A673 (cell line): Measurements from ENCODE around the gene ZDHHC11. TPM values are rescaled to one million over a fixed set of nuclear protein-coding genes. Genes with fewer than 3 reads are reported as not detected.

ENCODE experiments used
- BruUV-seq: library from RNA; stranded (reverse); fragments of 400-500 nt; replicated peaks from 2 replicates; lab custom pipeline; 2021; lab: Mats Ljungman, UMichigan
- CTCF ChIA-PET: fragments of 300-600 bp; sonication (Branson Sonifier 250); formaldehyde crosslinking; loops from one replicate; lab custom pipeline; 2022; ENCODE audit warnings: antibody characterized with exemption; lab: Charles Lee
- POLR2A ChIA-PET: fragments of 300-600 bp; sonication (Branson Sonifier 250); formaldehyde crosslinking; loops from one replicate; lab custom pipeline; 2022; ENCODE audit warnings: antibody characterized with exemption; ENCODE audit not compliant: low non-redundant PET; lab: Charles Lee
- DNase-seq: peaks from one replicate; pipeline ENCODE4 v3.0.0-alpha.2; 2015; ENCODE audit warnings: low spot score
- H3K27ac ChIP-seq: fragments of 200-600 bp; sonication (generic); 2 replicates; pipeline ENCODE4 v1.5.1; 2016; ENCODE audit warnings: mixed run types, low read depth, mild to moderate bottlenecking, mixed read lengths, antibody characterized with exemption, low read length; ENCODE audit not compliant: poor library complexity, severe bottlenecking
- H3K27me3 ChIP-seq: fragments of 200-600 bp; sonication (generic); replicated peaks from 2 replicates; pipeline ENCODE4 v1.6.1; 2017; ENCODE audit warnings: mixed run types, low read depth, mild to moderate bottlenecking, mixed read lengths, antibody characterized with exemption, low read length; ENCODE audit not compliant: insufficient read depth, poor library complexity
- H3K36me3 ChIP-seq: fragments of 200-600 bp; sonication (generic); 2 replicates; pipeline ENCODE4 v1.6.1; 2016; ENCODE audit warnings: mixed run types, mild to moderate bottlenecking, mixed read lengths, antibody characterized with exemption, low read length; ENCODE audit not compliant: insufficient read depth, poor library complexity, severe bottlenecking
- H3K4me1 ChIP-seq: fragments of 200-600 bp; sonication (generic); 2 replicates; pipeline ENCODE4 v1.6.1; 2017; ENCODE audit warnings: mixed run types, mild to moderate bottlenecking, mixed read lengths, antibody characterized with exemption, low read length; ENCODE audit not compliant: insufficient read depth, poor library complexity, severe bottlenecking
- H3K4me3 ChIP-seq: fragments of 200-600 bp; sonication (generic); 2 replicates; pipeline ENCODE4 v1.5.1; 2016; ENCODE audit warnings: low read depth, mixed run types, mild to moderate bottlenecking, mixed read lengths, low read length; ENCODE audit not compliant: poor library complexity, severe bottlenecking
- H3K9me3 ChIP-seq: fragments of 200-600 bp; sonication (generic); 2 replicates; pipeline ENCODE4 v1.6.1; 2016; ENCODE audit warnings: mixed run types, low read depth, mild to moderate bottlenecking, mixed read lengths, antibody characterized with exemption, low read length; ENCODE audit not compliant: poor library complexity, severe bottlenecking
- EZH2 ChIP-seq: fragments of 200-600 bp; sonication (generic); IDR thresholded peaks from 2 replicates; pipeline ENCODE4 v1.6.1; 2017; ENCODE audit warnings: borderline replicate concordance, low read depth, mild to moderate bottlenecking, mixed read lengths, antibody characterized with exemption, low read length; ENCODE audit not compliant: poor library complexity, severe bottlenecking
- intact Hi-C: fragments of 100-400 bp; cut with micrococcal nuclease; formaldehyde crosslinking; loops from one replicate; pipeline ENCODE4 v1.10.0; 2022; ENCODE audit not compliant: unreplicated experiment
- total RNA-seq: library from RNA; stranded (reverse); gene quantifications from 2 replicates; pipeline ENCODE4 v1.2.3, GENCODE V29; 2021
- TF ChIP-seq, protein P1 (sequence below): fragments of 300-800, 200-600 bp; sonication (generic); conservative IDR thresholded peaks from 2 replicates; pipeline ENCODE4 v1.5.1; 2017; ENCODE audit warnings: low read depth, mild to moderate bottlenecking, antibody characterized with exemption, low read length, moderate library complexity, mixed read lengths

The ZDHHC11 gene
- total RNA-seq, 1 experiment from 2014 or later = 47.3 TPM

DNA sequence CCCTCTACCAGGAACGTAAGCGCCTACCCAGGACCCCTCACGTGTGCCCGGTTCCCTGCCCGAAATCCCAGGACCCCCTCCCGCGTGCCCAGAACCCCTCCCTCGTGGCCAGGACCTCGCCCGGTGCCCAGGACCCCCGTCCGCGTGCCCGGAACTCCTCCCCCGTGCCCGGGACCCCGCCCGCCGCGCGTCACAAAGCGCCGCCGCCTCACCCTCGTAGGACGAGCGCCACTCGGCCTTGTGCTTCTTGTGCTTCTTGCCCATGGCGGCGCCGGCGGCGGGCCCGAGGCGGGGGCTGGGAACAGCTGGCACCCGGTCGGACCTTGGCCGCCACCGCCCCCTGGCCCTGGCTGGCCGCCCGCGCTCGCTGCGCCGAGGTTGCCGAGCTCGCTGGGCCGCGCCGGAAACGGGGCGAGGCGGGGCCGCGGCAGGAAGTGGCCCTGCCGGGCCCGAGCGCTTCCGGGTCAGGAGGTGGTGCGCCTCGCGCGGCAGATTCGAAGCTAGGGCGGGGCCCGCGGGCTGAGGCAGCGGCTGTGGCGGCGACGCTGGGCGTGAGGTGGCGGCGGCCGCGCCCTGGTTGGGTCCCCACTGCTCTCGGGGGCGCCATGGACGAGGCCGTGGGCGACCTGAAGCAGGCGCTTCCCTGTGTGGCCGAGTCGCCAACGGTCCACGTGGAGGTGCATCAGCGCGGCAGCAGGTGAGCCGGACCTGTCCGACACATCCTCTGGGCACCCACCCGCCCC is 41.8 kb upstream of the ZDHHC11 start, which contains the start of the genes BRD9 and TRIP13:
Gene BRD9, minus strand, starts transcription at position 408 of the 743 bp plus-strand sequence. Its CDS starts 144 bp downstream, at position 264.
Gene TRIP13, plus strand, starts transcription at position 491 of the 743 bp plus-strand sequence. Its CDS starts 115 bp downstream, at position 606.
- ChIA-PET POLR2A (no interaction called here), CTCF (interaction anchor here (1.5 kb wide), 1 partner anchor 281 kb away, joined by 3 read pairs; no protein-coding TSS in a partner anchor)
- intact Hi-C loops = no loop called here
- peak within 1 kb of the TSS; percentile 98 for H3K27ac ChIP-seq
- H3K9me3 ChIP-seq = no peaks in the 10 kb centered on the region
- peaks cover 61% of the 10 kb centered on the region for H3K36me3 ChIP-seq
- peak; percentile 92 for DNase-seq
- no peaks in the 10 kb centered on the region for H3K4me1 ChIP-seq
- BruUV-seq = no TSS peak
- H3K4me3 ChIP-seq = peak within 1 kb of the TSS; percentile 87
- no peaks in the 10 kb centered on the region for H3K27me3 ChIP-seq
- TF ChIP-seq EZH2 = no peak
- TF ChIP-seq, protein P1, sequence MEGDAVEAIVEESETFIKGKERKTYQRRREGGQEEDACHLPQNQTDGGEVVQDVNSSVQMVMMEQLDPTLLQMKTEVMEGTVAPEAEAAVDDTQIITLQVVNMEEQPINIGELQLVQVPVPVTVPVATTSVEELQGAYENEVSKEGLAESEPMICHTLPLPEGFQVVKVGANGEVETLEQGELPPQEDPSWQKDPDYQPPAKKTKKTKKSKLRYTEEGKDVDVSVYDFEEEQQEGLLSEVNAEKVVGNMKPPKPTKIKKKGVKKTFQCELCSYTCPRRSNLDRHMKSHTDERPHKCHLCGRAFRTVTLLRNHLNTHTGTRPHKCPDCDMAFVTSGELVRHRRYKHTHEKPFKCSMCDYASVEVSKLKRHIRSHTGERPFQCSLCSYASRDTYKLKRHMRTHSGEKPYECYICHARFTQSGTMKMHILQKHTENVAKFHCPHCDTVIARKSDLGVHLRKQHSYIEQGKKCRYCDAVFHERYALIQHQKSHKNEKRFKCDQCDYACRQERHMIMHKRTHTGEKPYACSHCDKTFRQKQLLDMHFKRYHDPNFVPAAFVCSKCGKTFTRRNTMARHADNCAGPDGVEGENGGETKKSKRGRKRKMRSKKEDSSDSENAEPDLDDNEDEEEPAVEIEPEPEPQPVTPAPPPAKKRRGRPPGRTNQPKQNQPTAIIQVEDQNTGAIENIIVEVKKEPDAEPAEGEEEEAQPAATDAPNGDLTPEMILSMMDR = no peak

DNA sequence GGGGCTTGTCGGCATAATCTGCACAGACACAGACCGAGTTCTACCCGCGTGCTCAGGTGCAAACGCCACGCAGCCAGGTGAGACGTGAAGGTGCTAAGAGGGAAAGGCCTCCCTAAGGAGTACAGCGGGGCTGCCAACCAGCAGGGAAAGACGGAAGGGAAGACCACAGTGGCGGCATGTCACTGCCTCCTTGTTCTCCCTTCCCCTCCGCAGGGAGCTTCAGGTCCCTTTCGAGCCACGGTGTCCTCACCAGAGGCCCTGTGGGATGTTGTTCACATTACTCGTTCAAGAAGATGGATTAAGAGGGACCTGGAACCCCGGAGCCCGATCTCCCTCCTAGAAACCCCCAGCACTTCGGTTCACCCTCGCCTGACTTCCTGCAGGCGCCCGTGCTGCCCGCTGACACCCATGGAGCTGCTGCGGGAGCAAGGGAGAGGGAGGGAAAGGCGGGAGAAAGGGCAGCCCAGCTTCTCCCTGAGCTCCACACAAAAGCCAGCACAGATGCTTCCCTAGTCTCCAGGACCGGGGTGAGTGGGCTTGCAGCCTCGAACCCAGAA is 41.1 kb upstream of the ZDHHC11 start:
- ChIA-PET POLR2A (no interaction called here), CTCF (interaction anchor here (0.5 to 1.5 kb wide), 2 partner anchors 282 to 1349 kb away, joined by 3 to 4 read pairs; no protein-coding TSS in a partner anchor)
- peak overlapping the region; percentile 98 for H3K27ac ChIP-seq
- H3K4me3 ChIP-seq = peak overlapping the region; percentile 87
- intact Hi-C loops = no loop called here
- H3K27me3 ChIP-seq = no peaks in the 10 kb centered on the region
- peaks cover 67% of the 10 kb centered on the region for H3K36me3 ChIP-seq
- H3K9me3 ChIP-seq = no peaks in the 10 kb centered on the region
- H3K4me1 ChIP-seq = no peaks in the 10 kb centered on the region
- DNase-seq = peak; percentile 10
- TF ChIP-seq, protein P1 = no peak
- no TSS peak for BruUV-seq

DNA sequence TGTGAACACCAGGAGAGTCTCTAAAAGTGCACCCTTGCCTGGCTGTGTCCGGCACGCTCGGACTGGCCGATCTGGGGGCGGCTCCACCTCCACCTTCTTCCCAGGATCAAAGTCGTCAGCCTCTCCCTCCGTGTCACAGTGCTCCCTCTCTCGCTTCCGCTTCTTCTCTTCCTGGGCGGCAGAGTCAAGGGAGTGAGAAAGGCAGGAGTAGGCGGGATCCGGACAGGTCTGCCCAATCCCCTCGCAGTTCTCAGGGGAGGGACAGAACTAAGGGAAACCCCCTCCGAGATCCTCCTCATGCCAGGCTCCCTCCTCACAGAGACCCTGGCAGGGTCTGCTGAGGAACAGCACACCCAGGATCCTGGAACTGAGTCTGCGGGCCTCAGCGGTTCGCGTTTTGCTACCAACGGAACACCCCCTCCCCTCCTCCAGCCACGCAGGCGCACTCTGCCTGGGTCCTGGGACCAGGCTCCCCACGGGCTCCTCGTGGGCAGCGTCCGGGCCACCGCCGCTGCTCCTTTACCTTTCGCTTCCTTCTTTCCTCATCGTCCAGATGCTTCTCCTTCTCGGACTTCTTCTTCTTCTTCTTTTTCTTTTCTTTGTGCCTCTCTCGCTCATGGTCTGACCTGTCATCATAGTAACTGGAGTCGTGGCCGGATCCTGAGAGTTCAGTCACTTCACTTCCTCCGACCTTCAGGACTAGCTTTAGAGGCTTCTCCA is 40.5 kb upstream of the ZDHHC11 start:
- POLR2A ChIA-PET = no interaction called here
- TF ChIP-seq, protein P1 = no peak
- no peak for TF ChIP-seq EZH2
- H3K36me3 ChIP-seq = peaks cover 67% of the 10 kb centered on the region
- no peaks in the 10 kb centered on the region for H3K9me3 ChIP-seq
- no peaks in the 10 kb centered on the region for H3K27me3 ChIP-seq
- intact Hi-C loops = no loop called here
- no peaks in the 10 kb centered on the region for H3K4me1 ChIP-seq
- H3K4me3 ChIP-seq = peak overlapping the region; percentile 87
- DNase-seq = peak; percentile 84
- CTCF ChIA-PET = interaction anchor here (0.5 to 1.5 kb wide), 2 partner anchors 283 to 1350 kb away, joined by 3 to 4 read pairs; no protein-coding TSS in a partner anchor
- peak overlapping the region; percentile 98 for H3K27ac ChIP-seq
- BruUV-seq = no TSS peak
